ENCODE results near the gene GPR156.
"Not testable (repeated sequence)": the region's sequence is repeated elsewhere in the genome, so short reads cannot be mapped to it uniquely, and the experiment has no call there.

GPR156 gene

DNA sequence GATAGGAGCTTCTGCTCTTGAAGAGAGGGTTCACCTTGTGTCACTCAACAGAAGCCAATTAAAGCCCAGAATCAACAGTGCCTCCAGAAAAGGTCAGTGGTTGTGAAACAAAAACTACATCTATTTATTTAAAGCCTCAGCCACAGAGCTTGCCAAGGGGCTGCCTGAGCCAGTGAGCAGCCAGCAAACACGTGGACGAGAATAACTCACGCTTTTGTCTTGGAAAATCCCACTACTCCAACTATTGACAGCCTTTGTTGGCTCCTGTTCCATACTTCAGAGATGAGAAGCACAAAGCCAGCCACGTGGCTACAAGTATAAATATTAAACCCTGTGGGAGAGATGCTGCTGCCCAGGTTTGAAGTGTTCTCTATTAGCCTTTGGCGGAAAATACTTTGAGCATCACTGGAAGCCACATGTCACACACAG lies 10.3 kb downstream of the GPR156 start:
- DNase-seq (ENCODE audit: low read depth), result no peak

DNA sequence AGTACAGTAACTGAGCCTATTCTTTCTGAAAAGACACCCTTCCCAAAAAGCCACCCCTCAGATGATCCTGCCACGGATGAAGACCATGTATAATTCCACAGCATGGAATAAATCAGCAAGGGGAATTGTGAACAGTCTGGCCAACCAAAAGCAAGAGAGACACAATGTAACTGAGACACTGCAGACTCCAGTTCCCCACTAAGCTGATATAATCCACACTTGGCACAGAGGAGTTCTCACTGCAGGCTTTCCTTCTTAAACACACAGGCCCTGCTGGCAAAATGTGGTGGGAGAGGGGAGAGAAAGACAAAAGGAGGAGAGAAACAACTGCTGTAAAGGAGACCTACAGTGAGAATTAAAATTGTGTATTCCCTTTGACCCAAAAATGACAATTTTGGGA lies 12.7 kb downstream of the GPR156 start:
- DNase-seq (ENCODE audit: low read depth), result no peak

DNA sequence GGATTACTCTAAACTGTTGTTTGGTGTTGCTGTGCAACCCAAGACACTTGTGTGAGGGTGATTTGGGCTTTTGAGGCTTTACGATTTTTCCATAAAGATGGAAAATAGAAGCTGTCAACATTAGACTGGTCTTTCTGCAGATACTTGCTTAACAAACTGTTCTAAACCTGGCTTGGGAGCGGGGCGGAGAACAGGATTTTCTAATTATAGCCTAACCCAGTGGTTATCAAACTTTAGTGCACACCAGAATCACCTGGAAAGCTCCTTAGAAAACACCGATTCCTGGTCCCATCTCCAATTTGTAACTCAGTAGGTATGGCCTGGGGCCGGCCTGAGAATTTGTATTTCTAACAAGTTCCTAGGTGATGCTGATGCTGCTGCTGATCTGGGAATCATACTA lies 19.0 kb downstream of the GPR156 start:
- DNase-seq (ENCODE audit: low read depth), result no peak

DNA sequence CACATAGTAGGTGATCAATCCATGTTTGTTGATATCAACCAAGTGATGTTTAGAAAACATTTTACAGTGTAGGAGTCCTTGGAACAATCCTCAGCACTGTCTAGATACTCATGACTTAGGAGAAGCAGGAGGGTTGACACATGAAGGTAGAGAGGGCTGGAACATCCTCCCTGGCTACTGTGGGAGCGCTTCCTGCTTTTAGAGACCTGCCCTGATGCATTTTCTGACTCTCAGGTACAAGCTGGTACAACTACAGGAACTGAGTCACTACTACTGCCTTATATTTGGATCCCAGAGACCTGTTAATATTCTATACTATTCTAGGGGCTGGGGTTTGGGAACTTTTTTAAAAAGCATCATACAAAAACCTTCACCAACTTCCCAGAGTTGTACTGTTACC lies 20.1 kb downstream of the GPR156 start:
- DNase-seq (ENCODE audit: low read depth), result no peak

DNA sequence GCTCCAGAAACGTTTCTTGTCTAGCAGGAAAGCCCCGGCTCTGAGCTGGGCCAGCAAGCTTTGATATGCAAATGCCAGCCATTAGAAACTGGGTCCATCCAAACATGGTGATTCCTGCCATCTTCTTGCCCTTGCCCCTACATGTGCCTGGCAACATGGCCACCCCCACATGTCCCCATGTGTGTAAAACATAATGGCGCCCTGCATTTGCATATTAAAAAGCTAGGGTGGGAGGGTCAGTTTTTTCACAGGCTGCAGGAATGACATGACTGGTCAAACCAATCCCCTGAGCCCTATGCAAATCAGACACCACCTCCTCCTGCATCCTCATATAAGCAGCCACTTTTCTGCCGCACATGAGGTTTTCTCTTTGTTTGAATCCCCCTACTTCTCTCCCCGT lies 21.2 kb downstream of the GPR156 start:
- no peak for DNase-seq (ENCODE audit: low read depth)

DNA sequence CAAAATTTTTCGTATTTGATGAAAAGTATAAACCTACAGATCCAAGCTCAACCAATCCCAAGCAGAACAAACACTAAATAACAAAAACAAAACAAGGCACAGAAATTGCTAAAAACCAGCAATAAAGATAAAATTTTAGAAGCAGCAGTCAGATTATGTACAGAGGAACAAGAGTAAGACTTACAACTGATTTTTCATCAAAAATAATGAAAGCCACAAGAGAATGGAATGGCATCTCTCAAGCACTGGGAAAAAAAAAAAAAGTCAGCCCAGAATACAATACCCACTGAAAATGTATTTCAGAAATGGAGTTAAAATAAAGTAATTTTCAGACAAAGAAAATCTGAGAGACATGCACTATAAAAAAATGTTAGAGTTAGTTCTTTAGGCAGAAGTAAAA lies 27.0 kb downstream of the GPR156 start:
- no peak for DNase-seq (ENCODE audit: low read depth)

DNA sequence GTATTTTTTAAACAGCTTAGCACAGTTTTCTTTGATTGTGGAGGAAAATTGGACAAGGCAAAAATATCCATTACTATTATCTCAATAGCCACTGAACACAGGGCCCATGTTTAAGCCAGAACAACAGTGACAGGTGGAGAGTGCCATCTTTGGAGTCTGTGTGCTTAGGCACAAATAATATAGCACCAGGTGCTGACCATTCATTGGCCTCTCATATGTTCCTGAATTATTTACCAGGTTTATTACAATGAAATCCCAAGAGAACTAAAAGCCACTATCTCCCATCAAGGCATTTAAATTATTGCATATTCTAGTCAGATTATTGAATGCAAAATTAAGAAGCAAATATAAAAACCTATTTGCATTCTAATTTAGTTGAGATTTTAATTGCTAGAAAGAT lies 39.6 kb downstream of the GPR156 start:
- no peak for DNase-seq (ENCODE audit: low read depth)

DNA sequence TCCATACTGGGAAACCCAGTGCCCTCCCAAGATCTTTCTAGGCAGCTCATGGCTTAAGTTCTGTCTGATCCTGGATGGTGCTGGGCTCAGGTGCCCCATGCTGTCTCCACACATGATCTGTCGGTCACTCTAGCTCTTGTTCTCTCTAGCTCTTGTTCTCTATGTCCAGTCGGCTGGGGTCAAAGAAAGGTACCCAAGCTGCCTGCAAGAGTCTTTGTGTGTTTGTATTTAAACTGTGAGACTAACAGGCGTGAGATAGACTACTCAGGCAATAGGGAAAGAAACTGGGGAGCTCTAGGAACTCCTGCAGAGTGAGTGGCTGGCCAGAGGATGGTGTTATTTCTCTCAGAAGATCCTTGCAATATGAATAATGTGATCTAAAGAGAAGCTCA lies 40.2 kb downstream of the GPR156 start:
- DNase-seq (ENCODE audit: low read depth), result no peak

DNA sequence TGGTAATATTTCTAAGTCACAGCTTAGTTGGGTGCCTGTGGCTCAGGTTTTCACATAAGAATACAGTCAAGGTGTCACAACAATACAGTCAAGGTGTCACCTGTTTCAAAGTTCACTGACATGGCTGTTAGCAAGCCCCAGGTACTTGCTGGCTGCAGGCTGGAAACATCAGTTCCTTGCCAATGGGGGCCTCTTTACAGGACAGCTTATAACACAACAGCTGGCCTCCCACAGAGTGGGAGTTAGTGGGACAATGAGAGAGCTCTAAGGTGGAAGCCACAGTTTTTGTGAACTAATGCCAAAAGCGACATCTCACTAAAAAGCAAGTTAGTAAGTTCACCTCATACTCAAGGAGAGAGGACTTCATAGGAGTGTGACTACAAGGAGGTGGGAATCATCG lies 45.4 kb downstream of the GPR156 start:
- DNase-seq (ENCODE audit: low read depth), result no peak

DNA sequence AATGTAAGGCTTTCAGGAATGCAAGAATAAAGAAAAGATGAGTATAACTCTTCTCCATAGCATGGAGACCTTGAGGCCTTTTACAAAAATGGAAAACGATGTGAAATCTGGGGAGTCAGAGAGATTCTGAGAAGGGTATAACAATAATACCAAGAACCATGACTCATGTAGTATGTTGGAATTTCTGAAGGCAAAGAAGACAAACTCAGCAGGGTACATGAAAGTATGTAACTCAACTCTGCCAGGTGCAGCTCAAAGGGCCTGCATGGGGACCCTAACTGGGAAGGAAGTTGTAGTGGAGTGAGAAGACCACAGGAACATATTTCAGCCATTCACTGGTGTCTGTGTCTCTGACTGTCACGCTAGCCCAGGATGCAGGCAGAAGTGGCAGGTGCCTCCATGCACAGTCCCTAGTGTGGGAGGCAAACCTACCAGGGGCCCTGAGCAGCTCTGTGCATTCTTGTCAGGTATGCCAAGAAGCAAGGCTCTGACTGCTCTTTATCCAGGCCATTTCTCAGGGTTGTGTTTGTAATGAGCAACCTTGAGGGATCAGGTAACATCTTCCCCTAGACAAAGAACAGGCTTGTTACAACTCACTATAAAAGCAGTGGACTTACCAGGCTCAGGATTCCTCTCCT lies 57.2 kb downstream of the GPR156 start:
- no peak for DNase-seq (ENCODE audit: low read depth)

DNA sequence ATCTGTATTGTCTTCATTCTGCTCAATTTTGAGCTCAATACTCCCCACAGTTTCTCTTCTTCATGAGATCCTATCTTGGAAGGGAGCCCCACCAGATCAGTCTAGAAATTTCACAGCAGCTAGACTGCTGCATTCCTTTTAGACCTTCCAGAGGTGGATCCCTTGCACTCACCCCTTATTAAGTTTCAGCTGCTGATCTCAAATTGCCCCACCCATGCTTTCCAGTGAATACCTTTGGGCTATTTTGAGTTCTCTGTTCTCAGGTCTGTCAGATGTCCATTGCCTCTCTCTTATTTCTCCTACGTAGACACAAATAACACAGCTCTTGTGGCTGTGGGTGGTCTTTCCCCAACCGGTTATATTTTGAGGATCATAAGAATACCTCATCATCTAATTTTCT lies 60.8 kb downstream of the GPR156 start:
- no peak for DNase-seq (ENCODE audit: low read depth)

DNA sequence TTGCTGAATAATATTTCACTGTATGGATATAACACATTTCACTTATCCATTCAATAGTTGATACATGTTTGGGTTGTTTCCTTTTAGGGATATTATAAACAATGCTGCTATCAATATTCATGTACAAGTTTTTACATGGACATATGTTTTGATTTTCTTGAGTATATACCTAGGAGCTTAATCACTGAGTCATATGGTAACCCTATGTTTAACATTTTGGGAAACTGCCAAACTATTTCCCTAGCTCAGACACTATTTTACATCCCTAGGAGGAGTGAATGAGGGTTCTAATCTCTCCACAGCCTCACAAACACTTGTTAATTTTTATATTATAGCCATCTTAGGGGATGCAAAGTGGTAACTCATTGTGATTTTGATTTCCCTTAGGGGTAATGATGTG lies 66.0 kb downstream of the GPR156 start:
- no peak for DNase-seq (ENCODE audit: low read depth)

DNA sequence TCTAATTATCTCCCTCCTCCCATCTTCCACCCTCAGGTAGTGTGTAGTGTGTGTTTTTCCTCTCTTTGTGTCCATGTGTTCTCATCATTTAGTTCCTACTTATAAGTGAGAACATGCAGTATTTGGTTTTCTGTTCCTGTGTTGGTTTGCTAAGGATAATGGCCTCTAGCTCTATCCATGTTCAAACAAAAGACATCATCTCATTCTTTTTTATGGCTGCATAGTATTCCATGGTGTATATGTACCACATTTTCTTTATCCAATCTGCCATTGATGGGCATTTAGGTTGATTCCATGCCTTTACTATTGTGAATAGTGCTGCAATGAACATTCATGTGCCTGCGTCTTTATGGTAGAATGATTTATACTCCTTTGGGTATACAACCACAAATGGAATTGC lies 68.4 kb downstream of the GPR156 start:
- DNase-seq (ENCODE audit: low read depth), result not testable (repeated sequence)

DNA sequence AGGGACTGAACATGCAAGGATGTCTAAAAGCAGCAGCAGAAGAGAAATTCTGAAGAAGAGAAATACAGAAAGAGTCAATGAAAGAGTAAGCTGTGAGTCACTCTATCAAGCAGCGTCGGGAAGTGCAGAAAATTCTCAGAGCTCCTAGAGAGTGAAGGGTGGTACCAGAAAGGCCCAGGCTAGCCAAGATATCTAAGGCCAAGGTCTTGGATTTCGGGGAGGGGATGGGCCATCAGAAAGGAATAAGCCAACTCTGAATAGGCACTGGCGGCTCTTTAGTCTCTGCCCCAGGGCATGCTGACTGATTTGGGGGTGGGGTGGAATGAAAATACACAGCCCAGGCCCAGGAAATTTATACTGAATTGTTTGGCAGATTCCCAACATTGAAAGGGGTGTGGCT lies 70.8 kb downstream of the GPR156 start:
- DNase-seq (ENCODE audit: low read depth), result no peak

DNA sequence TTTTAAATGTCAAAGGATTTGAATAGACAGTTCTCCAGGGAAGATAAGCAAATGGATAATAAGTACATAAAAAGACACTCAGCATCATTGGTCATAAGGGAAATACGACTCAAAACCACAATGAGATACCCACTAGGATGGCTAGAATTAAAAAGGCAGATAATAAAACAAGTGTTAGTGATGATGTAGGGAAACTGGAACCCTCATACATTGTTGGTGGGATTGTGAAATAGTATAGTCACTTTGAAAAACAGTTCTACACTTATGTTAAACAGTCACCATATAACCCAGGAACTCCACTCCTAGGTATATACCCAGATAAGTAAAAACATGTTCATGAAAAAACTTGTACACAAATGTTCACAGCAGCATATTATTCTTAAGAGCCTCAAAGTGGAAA lies 72.5 kb downstream of the GPR156 start:
- DNase-seq (ENCODE audit: low read depth), result no peak

DNA sequence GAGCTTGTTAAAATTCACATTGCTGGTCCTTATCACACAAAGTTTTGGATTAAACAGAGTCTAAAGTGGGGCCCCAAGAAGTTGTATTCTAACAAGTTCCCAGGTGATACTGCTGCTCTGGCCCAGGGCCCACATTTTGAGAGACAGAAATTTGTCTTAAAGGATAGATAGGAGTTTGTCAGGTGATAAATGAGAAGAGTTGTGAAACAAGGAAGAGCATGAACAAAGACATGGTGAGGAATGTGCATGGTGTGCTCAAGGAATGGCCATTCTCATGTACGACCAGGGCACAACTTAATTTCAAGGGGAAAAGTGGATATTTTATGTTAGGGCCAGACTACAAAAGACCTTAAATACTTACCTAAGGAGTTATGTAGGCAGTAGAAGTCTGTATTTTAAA lies 75.6 kb downstream of the GPR156 start:
- DNase-seq (ENCODE audit: low read depth), result no peak

DNA sequence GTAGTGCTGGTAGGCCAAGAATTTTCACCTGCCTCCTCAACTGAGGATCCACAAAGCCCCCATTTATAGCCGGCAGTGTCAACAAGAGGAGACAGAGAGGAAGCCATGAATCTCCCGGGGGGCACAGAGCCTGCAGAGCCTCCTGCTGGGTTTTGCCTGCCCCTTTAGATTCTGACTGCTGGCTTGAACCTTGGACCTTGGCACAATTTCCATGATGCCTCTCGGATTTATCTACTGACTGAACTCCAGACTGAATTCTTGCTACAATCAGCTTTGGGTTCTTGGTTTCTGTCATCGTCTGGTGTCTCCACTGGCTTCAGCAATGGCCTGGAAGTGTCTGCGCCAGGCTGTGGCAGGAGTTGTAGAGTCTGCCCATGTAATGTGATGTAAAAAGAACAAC lies 80.7 kb downstream of the GPR156 start:
- DNase-seq (ENCODE audit: low read depth), result no peak

DNA sequence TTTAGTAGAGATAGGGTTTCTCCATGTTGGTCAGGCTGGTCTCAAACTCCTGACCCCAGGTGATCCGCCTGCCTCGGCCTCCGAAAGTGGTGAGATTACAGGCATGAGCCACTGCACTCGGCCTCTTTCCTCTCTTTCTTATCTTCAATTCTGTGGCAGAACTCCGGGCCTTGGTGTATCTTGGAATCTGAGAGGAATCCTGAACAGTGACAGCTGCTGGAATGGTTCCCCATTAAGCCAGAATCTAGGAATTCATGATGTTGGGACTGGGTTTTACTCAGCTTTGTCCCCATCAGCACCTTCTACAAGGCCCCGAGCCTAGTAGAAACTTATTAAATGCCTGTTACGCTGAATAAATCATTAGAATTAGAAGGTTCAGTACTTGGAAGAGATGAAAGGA lies 81.4 kb downstream of the GPR156 start:
- DNase-seq (ENCODE audit: low read depth), result no peak

DNA sequence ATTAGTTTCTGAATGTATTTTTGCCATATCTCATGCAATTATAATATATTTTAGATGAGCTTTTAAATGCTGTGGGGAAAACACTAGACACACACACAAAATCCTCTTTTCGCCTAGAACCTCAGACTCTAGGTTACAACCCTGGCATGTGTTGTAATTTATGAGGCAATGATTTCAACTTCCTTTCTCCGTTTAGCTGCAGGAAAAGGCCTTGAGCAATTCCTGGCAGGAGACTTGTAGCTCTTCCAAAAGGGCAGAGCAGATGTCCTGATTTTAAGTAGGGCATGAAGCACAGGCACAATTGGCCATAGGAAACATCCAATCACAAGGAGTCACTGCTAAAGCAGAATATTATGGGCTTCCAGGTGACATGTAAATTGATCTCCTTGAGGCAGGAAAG lies 82.0 kb downstream of the GPR156 start:
- no peak for DNase-seq (ENCODE audit: low read depth)

DNA sequence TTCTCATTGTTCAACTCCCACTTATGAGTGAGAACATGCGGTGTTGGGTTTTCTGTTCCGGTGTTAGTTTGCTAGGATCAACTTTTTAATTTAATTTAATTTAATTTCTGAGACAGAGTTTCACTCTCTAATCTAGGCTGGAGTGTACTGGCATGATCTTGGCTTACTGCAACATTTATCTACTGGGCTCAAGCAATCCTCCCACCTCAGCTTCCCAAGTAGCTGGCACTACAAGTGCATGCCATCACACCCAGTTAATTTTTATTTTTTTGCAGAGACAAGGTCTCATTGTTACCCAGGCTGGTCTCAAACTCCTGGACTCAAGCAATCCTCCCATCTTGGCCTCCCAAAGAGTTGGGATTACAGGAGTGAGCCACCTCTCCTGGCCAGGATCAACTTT lies 82.7 kb downstream of the GPR156 start:
- DNase-seq (ENCODE audit: low read depth), result no peak

DNA sequence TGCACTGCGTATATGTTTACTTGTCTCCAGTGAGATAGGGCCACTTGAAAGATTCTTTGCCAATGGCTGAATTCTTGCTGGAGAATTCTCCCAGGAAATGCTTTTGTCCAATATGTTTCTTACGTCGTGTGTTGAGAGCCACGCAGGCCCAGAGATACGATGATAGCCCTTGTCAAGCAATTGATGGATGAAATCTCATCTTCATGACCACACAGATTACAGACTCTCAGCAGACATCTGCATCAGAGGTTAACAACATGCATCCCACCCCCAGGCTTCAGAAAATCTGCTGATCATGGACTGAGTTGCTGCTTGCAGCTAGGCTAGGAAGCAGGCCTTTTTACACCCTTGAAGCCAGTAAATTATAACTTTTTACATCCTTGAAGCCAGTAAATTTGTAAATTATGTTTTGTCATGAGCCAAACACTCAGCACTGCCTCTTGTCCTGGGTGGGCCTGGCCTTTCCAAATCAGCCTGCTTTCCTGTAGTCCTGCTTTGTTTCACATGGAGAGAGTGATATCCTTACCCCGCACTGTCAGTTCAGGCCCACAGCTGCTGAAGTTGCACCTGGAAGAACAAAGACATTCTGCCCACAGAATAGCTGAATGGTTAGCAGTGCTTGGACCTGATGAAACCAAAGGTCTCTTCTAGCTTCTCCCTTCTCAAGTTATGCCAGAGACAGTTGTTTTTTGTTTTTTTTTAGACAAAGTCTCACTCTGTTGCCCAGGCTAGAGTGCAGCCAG lies 84.4 kb downstream of the GPR156 start:
- no peak for DNase-seq (ENCODE audit: low read depth)

DNA sequence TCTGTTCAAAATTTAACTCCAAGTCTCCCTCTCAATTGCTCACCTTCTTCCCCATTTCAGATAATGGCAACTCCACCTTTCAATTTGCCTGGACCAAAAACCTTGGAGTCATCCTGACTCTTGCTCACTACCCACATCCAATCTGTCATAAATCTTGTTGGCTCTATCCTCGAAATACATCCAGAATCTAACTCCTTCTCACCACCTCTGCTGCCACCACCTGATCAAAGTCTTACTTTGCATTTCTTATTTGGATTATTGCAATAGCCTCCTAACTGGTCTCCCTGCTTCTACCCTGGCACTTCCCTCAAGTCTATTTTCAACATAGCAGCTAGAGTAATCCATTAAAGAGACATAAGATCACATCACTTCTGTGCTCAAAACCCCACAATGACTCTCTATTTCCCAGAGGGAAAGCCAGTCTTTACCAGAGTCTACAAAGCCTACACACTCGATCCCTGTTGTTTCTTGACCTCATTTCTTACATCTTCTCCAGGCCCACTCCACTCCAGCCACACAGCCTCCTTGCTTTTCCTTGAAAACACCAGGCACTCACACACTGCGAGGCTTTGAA lies 86.6 kb downstream of the GPR156 start:
- no peak for DNase-seq (ENCODE audit: low read depth)

DNA sequence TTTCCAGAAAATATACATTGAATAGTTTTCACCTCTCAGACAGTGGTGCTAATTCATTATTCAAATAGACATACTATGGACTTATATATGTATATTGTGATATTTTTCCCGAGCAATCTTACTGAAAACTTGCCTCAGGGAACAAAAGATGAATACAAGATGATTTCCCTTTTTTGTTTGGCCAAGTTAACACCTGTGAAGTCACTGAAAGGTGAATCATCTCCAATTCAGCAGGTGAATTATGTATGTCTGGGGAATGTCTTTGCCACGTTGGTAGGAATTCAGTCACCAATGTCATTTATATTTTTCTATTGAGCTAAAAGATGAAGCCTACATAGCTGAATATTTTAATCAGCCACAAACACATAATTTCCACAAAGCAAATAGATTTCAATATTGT lies 88.2 kb downstream of the GPR156 start:
- no peak for DNase-seq (ENCODE audit: low read depth)

DNA sequence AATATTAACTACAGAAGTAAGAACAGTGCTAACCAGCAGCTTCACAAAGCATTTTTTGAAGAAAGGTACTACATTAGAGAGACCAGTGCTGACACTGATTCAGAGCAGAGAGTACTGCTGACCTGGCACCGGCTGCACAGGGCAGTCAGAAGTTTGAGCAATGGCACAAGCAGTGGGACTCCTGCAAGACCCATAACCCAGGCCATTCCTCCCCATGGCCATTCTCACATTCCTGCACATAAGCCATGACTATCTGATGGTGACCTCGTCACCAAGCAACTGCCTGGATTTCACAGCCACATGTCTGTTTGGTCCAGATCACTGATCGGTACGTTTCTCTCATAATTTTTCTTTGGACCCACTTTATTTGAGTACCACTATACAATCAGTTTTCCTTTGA lies 88.7 kb downstream of the GPR156 start:
- DNase-seq (ENCODE audit: low read depth), result no peak
